Progenitor cell of endocrine pancreas (in vitro differentiated cells): Measurements from ENCODE around the gene MRM1. TPM values are rescaled to one million over a fixed set of nuclear protein-coding genes. Genes with fewer than 3 reads are reported as not detected.

Experiments
- DNase-seq: peaks from one replicate; pipeline ENCODE4 v3.0.0; 2021; ENCODE audit warnings: low spot score; ENCODE audit not compliant: unreplicated experiment
- H3K27ac Mint-ChIP-seq: 2 replicates; pipeline ENCODE4 v1.8.0; 2021; ENCODE audit warnings: mild to moderate bottlenecking, moderate library complexity, mixed read lengths
- H3K27me3 Mint-ChIP-seq: 2 replicates; pipeline ENCODE4 v1.8.0; 2021; ENCODE audit warnings: mixed read lengths
- H3K36me3 Mint-ChIP-seq: 2 replicates; pipeline ENCODE4 v1.8.0; 2022; ENCODE audit warnings: mixed read lengths; ENCODE audit not compliant: insufficient read depth
- H3K4me1 Mint-ChIP-seq: 2 replicates; pipeline ENCODE4 v1.8.0; 2021; ENCODE audit warnings: low read depth, mixed read lengths
- H3K4me3 Mint-ChIP-seq: 2 replicates; pipeline ENCODE4 v1.8.0; 2021; ENCODE audit warnings: low read depth, mild to moderate bottlenecking, moderate library complexity, mixed read lengths
- H3K9me3 Mint-ChIP-seq: 2 replicates; pipeline ENCODE4 v1.8.0; 2021; ENCODE audit warnings: low read depth, mixed read lengths
- total RNA-seq: library from RNA; stranded (reverse); gene quantifications from 2 replicates; pipeline ENCODE4 v1.2.1, GENCODE V29; 2021
- TF ChIP-seq, protein P1 (sequence below): fragments of 200-600 bp; sonication (generic); IDR thresholded peaks from one replicate; pipeline ENCODE4 v1.5.0; 2021; ENCODE audit warnings: antibody characterized with exemption, mild to moderate bottlenecking; ENCODE audit not compliant: unreplicated experiment

MRM1 gene
- total RNA-seq, 1 donor from 2014 or later, result 6.6 TPM

DNA sequence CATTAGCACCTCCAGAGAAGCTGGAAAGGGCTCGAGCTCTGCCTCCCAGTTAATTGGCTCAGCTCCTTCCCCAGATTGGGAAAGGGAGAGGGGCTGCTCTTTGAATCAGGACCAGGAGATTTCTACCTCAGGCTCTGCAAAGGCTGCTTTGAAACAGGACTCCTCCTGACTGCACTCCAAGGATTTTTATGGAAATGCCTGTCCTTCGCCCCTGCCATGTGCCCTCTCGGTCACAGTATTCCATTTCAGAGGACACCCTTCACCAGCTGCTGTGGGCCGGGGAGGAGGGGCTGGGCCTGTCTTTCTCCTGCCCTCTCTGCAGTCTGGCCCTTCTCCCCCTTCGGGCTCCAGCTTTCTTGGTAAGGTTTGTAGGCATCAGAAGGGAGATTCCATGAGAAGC, 13.6 kb downstream of the MRM1 start:
- H3K4me1 Mint-ChIP-seq, result peaks cover 12% of the 10 kb centered on the region
- H3K4me3 Mint-ChIP-seq, result no peak overlapping the region
- H3K27me3 Mint-ChIP-seq, result peaks cover 13% of the 10 kb centered on the region
- DNase-seq, result no peak
- H3K36me3 Mint-ChIP-seq, result no peaks in the 10 kb centered on the region
- TF ChIP-seq, protein P1, sequence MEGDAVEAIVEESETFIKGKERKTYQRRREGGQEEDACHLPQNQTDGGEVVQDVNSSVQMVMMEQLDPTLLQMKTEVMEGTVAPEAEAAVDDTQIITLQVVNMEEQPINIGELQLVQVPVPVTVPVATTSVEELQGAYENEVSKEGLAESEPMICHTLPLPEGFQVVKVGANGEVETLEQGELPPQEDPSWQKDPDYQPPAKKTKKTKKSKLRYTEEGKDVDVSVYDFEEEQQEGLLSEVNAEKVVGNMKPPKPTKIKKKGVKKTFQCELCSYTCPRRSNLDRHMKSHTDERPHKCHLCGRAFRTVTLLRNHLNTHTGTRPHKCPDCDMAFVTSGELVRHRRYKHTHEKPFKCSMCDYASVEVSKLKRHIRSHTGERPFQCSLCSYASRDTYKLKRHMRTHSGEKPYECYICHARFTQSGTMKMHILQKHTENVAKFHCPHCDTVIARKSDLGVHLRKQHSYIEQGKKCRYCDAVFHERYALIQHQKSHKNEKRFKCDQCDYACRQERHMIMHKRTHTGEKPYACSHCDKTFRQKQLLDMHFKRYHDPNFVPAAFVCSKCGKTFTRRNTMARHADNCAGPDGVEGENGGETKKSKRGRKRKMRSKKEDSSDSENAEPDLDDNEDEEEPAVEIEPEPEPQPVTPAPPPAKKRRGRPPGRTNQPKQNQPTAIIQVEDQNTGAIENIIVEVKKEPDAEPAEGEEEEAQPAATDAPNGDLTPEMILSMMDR, result no peak
- H3K9me3 Mint-ChIP-seq, result no peaks in the 10 kb centered on the region
- H3K27ac Mint-ChIP-seq, result no peak overlapping the region

DNA sequence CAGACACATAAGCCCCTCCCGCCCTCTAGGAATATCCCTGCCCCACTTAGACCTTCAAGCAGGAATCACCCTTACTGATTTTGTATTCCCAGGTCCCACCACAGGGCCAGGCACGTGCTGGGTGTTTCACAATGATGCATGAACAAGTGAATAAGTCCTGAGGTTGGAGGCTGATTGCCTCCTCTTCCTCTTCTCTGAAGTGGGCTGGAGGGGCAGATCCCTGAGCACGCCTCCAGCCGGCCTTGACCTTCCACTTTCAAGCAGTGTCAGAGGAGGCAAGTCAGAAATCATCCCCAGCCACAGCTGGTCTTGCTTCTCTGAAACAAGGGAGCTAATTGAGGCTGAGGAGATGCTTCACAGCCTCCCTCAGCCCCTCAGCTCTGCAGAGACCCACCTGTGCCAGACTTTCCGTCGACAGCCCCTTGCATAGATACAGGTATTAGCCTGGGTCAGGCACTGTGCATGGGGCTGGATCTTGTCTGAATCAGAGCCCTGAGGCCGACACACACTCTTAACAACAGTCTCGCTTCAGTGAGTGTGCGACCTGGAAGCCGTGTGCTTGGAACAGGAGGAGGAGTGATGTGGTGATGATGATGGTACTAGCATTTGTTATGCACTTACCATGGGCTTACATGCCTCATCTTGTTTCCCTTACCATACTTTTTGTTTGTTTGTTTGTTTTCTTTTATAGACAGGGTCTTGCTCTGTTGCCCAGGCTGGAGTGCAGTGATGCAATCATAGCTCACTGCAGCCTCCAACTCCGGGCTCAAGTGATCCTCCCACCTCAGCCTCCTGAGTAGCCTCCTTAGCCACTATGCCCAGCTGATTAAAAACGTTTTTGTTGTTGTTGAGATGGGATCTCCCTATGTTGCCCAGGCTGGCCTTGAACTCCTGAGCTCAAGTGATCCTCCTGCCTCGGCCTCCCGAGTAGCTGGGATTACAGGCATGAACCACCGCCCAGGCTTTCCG, 15.0 kb downstream of the MRM1 start:
- no peaks in the 10 kb centered on the region for H3K36me3 Mint-ChIP-seq
- TF ChIP-seq, protein P1, result no peak
- no peaks in the 10 kb centered on the region for H3K9me3 Mint-ChIP-seq
- H3K4me3 Mint-ChIP-seq, result no peak overlapping the region
- peaks cover 13% of the 10 kb centered on the region for H3K27me3 Mint-ChIP-seq
- no peak for DNase-seq
- H3K27ac Mint-ChIP-seq, result no peak overlapping the region
- peaks cover 12% of the 10 kb centered on the region for H3K4me1 Mint-ChIP-seq

DNA sequence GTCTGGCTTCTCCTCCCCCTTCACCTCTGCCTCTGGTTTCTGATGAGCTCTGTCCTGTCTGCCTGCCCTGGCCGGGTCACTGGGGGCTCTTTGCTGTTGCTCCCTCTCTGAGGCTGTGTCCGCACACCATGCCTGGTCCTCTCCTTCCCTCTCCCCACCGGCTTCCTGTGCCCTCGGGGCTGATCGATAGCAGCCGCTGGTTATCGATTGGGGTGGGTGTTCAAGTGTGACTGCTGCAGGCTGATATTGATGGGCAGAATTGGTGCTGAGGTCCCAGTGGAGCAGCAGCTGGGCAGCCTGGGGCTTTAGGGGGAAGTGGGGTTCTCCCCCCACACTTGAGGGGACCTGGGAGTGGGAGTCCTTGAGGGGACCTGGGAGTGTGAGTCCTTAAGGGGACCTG, 16.4 kb downstream of the MRM1 start:
- H3K27me3 Mint-ChIP-seq, result peaks cover 13% of the 10 kb centered on the region
- no peaks in the 10 kb centered on the region for H3K36me3 Mint-ChIP-seq
- no peak overlapping the region for H3K4me3 Mint-ChIP-seq
- no peak for DNase-seq
- no peaks in the 10 kb centered on the region for H3K9me3 Mint-ChIP-seq
- peaks cover 13% of the 10 kb centered on the region for H3K4me1 Mint-ChIP-seq
- peak overlapping the region; percentile 46 for H3K27ac Mint-ChIP-seq
- TF ChIP-seq, protein P1, result no peak

DNA sequence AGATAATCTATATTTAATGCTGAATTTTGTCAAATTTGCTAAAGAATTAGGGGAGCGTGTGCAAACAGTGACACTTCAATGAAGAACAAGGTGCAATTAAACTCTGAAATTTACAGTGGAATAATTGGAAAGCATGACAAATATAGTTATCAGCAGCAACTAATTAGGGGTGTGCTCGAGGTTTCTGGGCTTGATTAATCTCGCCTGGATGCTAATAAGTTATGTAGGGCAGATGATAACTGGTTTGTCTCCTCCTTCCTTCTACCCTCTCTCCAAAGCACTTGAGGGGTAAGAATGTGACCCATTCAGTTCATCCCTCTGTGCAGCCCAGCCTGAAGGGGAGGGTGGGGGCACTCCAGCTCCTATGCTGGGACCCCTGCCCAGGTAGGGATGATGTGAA, 21.9 kb downstream of the MRM1 start:
- H3K9me3 Mint-ChIP-seq, result no peaks in the 10 kb centered on the region
- TF ChIP-seq, protein P1, result no peak
- H3K36me3 Mint-ChIP-seq, result no peaks in the 10 kb centered on the region
- no peak overlapping the region for H3K27ac Mint-ChIP-seq
- DNase-seq, result no peak
- H3K4me3 Mint-ChIP-seq, result no peak overlapping the region
- H3K27me3 Mint-ChIP-seq, result no peaks in the 10 kb centered on the region
- peaks cover 2% of the 10 kb centered on the region for H3K4me1 Mint-ChIP-seq

DNA sequence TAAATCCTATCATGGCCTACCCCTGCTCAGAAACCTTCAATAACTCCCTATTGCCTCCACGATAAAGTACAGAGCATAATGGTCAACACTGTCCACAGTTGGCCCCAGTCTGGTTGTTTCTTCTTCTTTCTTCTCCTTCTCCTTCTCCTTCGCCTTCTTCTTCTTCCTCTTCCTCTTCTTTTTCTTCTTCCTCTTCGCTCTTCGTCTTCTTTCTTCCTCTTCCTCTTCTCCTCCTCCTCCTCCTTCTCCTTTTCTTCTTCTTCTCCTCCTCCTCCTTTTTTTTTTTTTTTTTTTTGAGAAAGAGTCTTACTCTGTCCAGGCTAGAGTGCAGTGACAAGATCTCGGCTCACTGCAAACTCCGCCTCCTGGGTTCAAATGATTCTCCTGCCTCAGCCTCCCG, 23.8 kb downstream of the MRM1 start:
- Mint-ChIP-seq H3K4me3 (no peak overlapping the region), H3K36me3 (no peaks in the 10 kb centered on the region), H3K27me3 (no peaks in the 10 kb centered on the region), H3K9me3 (no peaks in the 10 kb centered on the region), H3K4me1 (peaks cover 2% of the 10 kb centered on the region), H3K27ac (no peak overlapping the region)
- TF ChIP-seq, protein P1, result no peak
- DNase-seq, result no peak
